ENCODE results near the gene RAD51B. TPM values are rescaled to one million over a fixed set of nuclear protein-coding genes. Genes with fewer than 3 reads are reported as not detected.

Gene RAD51B
- polyA plus RNA-seq, 1 experiment: 6.6 TPM

- no peaks in the 10 kb centered on the region for H3K9me3 ChIP-seq (ENCODE audit: control insufficient read depth, insufficient read depth, low read length)
- no peak for DNase-seq (ENCODE audit: low read depth, low spot score)
- H3K27ac ChIP-seq (ENCODE audit: low read depth, low read length): no peak overlapping the region
- TF ChIP-seq, protein P1, sequence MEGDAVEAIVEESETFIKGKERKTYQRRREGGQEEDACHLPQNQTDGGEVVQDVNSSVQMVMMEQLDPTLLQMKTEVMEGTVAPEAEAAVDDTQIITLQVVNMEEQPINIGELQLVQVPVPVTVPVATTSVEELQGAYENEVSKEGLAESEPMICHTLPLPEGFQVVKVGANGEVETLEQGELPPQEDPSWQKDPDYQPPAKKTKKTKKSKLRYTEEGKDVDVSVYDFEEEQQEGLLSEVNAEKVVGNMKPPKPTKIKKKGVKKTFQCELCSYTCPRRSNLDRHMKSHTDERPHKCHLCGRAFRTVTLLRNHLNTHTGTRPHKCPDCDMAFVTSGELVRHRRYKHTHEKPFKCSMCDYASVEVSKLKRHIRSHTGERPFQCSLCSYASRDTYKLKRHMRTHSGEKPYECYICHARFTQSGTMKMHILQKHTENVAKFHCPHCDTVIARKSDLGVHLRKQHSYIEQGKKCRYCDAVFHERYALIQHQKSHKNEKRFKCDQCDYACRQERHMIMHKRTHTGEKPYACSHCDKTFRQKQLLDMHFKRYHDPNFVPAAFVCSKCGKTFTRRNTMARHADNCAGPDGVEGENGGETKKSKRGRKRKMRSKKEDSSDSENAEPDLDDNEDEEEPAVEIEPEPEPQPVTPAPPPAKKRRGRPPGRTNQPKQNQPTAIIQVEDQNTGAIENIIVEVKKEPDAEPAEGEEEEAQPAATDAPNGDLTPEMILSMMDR (IDR thresholded peaks at IDR 0.05; ENCODE audit: low read depth, low read length): no peak
- ChIA-PET CTCF (no interaction called here), POLR2A (no interaction called here)
- no peaks in the 10 kb centered on the region for H3K27me3 ChIP-seq (ENCODE audit: control insufficient read depth, insufficient read depth, low read length)
- H3K4me3 ChIP-seq (ENCODE audit: low read depth, low read length): no peak overlapping the region
Measured at GRCh38 chr14:68634332-68634731, 814.8 kb downstream of the RAD51B start.

GRCh38 chr14:68634874-68635595, 815.5 kb downstream of the RAD51B start:
- Histone ChIP-seq H3K4me3 (ENCODE audit: low read depth, low read length) (no peak overlapping the region), H3K27ac (ENCODE audit: low read depth, low read length) (no peak overlapping the region), H3K9me3 (ENCODE audit: control insufficient read depth, insufficient read depth, low read length) (no peaks in the 10 kb centered on the region), H3K27me3 (ENCODE audit: control insufficient read depth, insufficient read depth, low read length) (no peaks in the 10 kb centered on the region)
- CTCF ChIA-PET: no interaction called here
- no peak for DNase-seq (ENCODE audit: low read depth, low spot score)
- POLR2A ChIA-PET: no interaction called here
- TF ChIP-seq, protein P1 (IDR thresholded peaks at IDR 0.05; ENCODE audit: low read depth, low read length): no peak

- no peaks in the 10 kb centered on the region for H3K27me3 ChIP-seq (ENCODE audit: control insufficient read depth, insufficient read depth, low read length)
- POLR2A ChIA-PET: no interaction called here
- CTCF ChIA-PET: no interaction called here
- no peak overlapping the region for H3K27ac ChIP-seq (ENCODE audit: low read depth, low read length)
- H3K4me3 ChIP-seq (ENCODE audit: low read depth, low read length): no peak overlapping the region
- TF ChIP-seq, protein P1 (IDR thresholded peaks at IDR 0.05; ENCODE audit: low read depth, low read length): no peak
- no peaks in the 10 kb centered on the region for H3K9me3 ChIP-seq (ENCODE audit: control insufficient read depth, insufficient read depth, low read length)
- DNase-seq (ENCODE audit: low read depth, low spot score): no peak
Measured at GRCh38 chr14:68636597-68636996, 817.0 kb downstream of the RAD51B start.

GRCh38 chr14:68637106-68638021, 817.8 kb downstream of the RAD51B start:
- peak overlapping the region; percentile 63 for H3K27ac ChIP-seq (ENCODE audit: low read depth, low read length)
- TF ChIP-seq, protein P1 (IDR thresholded peaks at IDR 0.05; ENCODE audit: low read depth, low read length): no peak
- DNase-seq (ENCODE audit: low read depth, low spot score): no peak
- CTCF ChIA-PET: no interaction called here
- H3K27me3 ChIP-seq (ENCODE audit: control insufficient read depth, insufficient read depth, low read length): no peaks in the 10 kb centered on the region
- POLR2A ChIA-PET: interaction anchor here (0.5 to 1.9 kb wide), 4 partner anchors 13 to 156 kb away, joined by 3 to 9 read pairs (median 5); partner anchors contain the start of gene ZFP36L1
- H3K9me3 ChIP-seq (ENCODE audit: control insufficient read depth, insufficient read depth, low read length): no peaks in the 10 kb centered on the region
- H3K4me3 ChIP-seq (ENCODE audit: low read depth, low read length): no peak overlapping the region

Measured in AG04450 (cell line).